GM19395 (cell line): ENCODE results near the gene RERE.
A peak's percentile ranks its signal among the peaks of the same experiment; 100 is the strongest.

Source experiments
- ATAC-seq: cut with Tn5 transposase; IDR thresholded peaks from one replicate; pipeline ENCODE4 v1.9.1; 2021; ENCODE audit warnings: mild to moderate bottlenecking, moderate library complexity; ENCODE audit not compliant: unreplicated experiment

RERE gene

GRCh38 chr1:8437347-8437746 is 380.1 kb downstream of the RERE start:
- no peak for ATAC-seq

DNA sequence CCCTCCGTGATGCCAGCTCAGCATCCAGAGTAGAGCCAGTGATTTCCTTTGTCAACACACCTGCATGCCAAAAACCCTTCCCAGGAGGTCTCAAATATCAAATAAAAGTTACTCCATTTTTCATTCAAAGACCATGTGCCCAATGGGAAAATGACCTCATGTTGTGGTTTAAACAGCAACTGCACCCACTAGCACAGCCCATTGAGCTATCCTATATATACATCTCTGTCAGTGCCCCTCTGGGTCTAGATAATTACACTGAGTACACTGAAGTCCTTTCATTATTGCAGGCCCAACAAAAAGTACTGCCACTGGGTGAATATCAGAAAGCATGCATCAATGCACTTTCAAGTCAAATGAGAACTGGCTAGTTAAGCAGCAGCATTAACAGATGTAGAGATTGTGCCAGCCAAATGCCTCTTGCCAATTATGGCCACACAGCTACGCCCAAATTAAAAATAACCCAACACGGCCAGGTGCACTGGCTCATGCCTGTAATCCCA is 381.8 kb downstream of the RERE start:
- no peak for ATAC-seq

DNA sequence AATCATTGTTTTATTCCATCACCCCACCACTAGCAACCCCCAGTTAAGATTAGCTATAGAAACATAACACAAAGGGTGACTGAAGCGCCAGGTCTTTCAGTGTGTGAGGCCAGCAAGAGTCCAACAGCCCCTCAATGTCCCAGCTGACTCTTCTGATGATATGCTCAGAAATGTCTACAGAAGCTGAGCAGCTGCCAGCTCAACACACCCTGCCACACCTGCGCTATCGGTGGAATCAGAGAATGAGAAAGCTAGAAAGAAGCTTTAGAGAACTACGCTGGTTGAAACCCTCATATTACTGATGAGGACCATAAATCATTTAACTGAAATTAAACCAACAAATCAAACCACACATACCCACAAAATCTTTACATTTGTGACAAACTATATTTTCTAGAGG is 383.3 kb downstream of the RERE start:
- ATAC-seq: no peak

GRCh38 chr1:8431784-8432183 is 385.7 kb downstream of the RERE start:
- no peak for ATAC-seq

DNA sequence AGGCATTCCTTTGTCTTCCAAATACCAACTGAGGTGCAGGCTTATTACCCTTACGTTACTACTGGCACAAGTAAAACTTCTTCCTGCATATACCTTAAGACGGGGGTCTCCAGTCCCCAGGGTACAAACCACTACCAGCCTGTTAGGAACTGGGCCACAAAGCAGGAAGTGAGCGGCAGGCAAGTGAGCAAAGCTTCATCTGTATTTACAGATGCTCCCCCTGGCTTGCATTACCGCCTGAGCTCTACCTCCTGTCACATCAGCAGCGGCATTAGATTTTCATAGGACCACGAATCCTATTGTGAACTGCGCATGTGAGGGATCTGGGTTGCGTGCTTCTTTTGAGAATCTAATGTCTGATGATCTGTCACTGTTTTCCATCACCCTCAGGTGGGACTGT is 386.4 kb downstream of the RERE start:
- no peak for ATAC-seq

- no peak for ATAC-seq
Measured at GRCh38 chr1:8430476-8430875, 387.0 kb downstream of the RERE start.

- ATAC-seq: no peak
Measured at GRCh38 chr1:8429549-8430110, 387.8 kb downstream of the RERE start.

GRCh38 chr1:8428441-8428840 is 389.0 kb downstream of the RERE start:
- no peak for ATAC-seq

DNA sequence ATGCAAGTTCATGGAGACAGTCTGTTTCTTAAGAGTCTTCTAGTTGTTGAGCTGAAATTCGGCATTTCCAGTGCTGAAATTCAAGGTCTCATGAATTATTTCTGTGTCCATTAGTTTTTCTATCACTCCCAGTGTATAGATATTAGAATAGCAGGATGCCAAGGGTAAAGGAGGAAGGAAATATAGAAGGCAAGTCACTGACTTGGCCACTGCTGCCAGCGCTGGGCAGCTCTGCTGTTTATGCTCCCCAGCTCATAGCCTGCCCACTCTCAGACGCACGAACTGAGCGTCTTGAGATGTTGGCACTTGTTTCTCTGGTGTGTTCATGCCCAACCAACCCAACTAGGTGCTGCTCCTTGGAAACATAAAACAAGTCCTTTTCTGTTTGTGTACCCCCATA is 389.5 kb downstream of the RERE start:
- ATAC-seq: no peak

DNA sequence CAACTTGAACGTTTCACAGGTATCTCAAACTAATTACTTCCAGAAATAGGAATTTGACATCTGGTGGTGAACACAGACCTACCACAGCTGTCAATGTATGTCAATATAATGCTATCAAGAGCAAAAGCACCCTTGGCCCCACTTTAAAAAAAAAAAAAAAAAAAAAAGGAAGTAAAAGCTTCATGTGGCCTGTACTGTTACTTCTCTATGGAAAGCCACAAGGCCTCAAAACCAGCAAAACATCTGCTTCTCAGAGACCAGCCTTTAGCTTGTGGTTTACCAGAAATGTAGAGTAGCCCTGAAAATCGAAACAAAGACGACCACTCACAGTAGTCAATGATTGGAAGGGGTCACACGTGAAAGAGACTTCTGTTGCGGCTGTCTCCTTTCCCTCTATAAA is 389.9 kb downstream of the RERE start:
- peak; percentile 67 for ATAC-seq

GRCh38 chr1:8426996-8427395 is 390.4 kb downstream of the RERE start:
- peak; percentile 2 for ATAC-seq

DNA sequence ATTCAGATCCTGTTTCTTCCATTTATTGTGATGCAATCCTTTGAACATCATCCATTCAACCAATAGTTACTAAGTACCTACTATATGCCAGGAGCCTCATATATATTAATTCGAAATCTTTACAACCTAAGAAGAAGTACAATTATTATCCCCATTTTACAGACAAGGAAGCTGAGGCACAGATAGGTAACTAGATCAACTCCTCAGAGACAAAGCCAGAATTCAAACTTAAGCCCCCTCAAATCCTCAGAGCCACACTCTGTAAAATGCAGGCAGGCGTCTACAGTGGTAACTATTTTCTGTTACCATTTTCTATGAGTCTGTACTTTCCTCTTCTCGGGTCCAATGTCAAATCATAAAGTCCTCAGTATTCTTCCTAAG is 391.7 kb downstream of the RERE start:
- ATAC-seq: no peak

DNA sequence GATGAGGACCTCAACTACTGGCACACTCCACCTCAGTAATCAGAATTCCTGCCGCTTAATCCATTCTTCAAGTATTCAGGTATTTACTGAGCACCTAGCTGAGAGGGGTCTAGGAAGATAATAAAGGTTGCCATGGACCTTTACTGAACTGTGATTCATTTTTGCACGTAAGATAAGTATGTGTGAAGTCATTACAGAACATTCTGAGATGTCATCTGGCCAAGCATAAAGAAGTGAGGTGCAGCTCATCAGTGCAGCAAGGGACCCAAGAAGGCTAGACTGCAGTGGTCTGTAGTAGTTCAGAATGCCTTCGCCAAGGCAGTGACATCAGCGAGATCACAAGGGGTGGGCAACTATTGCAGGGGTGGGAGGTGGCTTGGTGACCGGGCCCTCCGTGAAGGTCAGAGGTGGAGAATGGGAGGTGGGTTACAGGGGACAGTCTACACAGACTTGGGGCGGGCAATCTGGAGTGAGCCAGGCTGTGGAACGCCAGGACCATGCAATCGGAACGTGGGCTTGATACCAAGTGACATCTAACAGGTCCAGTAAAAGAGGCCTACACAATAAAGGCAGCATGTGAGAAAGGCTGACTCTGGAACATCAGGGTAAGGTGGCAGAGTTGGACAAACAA is 392.2 kb downstream of the RERE start:
- no peak for ATAC-seq

DNA sequence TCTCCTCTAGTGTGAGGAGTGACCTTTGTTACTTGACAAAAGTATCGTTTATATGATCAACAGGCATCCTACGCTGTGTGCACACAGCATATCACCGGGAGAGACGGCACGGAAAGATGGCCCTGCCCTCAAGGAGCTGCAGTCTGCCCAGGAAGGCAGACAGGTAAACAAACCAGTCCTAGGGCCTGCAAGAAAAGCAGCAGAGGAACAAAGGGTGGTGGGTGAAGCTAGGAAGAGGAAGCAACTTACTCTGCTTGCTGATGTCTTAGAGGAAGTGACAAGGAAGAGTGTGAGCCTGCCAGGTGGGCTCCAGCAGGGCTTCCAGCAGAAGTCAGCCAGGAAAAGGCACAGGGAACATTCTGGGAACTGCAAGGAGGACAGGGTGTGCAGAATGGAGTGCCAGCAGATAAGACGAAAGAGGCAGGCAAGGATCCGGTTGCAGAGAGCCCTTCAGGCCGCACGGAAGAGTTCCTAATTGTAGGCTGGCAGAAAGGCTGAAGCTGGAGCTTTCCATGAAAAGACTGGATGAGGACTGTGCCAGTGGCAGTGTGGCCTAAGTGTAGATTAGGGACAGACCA is 392.8 kb downstream of the RERE start:
- peak; percentile 30 for ATAC-seq

GRCh38 chr1:8423692-8424538 is 393.5 kb downstream of the RERE start:
- peak; percentile 29 for ATAC-seq

DNA sequence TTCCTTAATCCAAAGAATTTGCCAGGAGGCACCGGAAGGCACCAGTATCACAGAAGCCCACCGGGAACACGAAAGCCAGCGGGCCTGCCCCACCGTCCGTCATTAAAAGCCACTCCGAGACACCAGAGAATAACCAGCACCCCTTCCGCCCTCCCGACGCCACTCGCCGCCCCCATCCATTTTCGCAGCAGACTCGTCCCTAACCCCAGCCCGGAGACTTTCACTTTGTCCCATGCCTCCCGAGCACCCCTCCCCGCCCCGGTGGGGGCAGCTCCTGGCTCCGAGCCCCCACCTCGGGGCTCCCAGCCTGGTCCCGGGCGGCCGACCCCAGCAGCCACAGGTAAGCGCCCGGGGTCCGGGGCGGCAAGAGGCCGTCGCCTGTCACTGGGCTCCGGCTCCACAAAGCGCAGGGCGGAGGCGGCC is 394.2 kb downstream of the RERE start:
- no peak for ATAC-seq

- no peak for ATAC-seq
Measured at GRCh38 chr1:8422510-8423268, 394.8 kb downstream of the RERE start.

GRCh38 chr1:8421721-8422120 is 395.7 kb downstream of the RERE start:
- no peak for ATAC-seq

GRCh38 chr1:8420318-8420717 is 397.1 kb downstream of the RERE start:
- no peak for ATAC-seq

- no peak for ATAC-seq
Measured at GRCh38 chr1:8419861-8420260, 397.6 kb downstream of the RERE start.

- ATAC-seq: no peak
Measured at GRCh38 chr1:8419172-8419571, 398.3 kb downstream of the RERE start.
